Loucy (cell line): ENCODE data around the gene GDI2.

Experiments
- EZH2phosphoT487 ChIP-seq: fragments of 200-600 bp; IDR thresholded peaks from 2 replicates; pipeline ENCODE4 v1.6.1; 2018; ENCODE audit warnings: antibody characterized with exemption, mild to moderate bottlenecking, moderate library complexity, borderline replicate concordance
- TF ChIP-seq, protein P1 (sequence below): fragments of 200-600 bp; sonication (generic); conservative IDR thresholded peaks from 2 replicates; pipeline ENCODE4 v1.5.1; 2014; ENCODE audit warnings: mild to moderate bottlenecking, antibody characterized with exemption, low read length

GRCh38 chr10:5751601-5752253 is 61.5 kb downstream of the GDI2 start:
- TF ChIP-seq, protein P1, sequence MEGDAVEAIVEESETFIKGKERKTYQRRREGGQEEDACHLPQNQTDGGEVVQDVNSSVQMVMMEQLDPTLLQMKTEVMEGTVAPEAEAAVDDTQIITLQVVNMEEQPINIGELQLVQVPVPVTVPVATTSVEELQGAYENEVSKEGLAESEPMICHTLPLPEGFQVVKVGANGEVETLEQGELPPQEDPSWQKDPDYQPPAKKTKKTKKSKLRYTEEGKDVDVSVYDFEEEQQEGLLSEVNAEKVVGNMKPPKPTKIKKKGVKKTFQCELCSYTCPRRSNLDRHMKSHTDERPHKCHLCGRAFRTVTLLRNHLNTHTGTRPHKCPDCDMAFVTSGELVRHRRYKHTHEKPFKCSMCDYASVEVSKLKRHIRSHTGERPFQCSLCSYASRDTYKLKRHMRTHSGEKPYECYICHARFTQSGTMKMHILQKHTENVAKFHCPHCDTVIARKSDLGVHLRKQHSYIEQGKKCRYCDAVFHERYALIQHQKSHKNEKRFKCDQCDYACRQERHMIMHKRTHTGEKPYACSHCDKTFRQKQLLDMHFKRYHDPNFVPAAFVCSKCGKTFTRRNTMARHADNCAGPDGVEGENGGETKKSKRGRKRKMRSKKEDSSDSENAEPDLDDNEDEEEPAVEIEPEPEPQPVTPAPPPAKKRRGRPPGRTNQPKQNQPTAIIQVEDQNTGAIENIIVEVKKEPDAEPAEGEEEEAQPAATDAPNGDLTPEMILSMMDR = no peak
- no peak for TF ChIP-seq EZH2phosphoT487
